ENCODE results near the gene STEEP1. TPM values are rescaled to one million over a fixed set of nuclear protein-coding genes. Genes with fewer than 3 reads are reported as not detected.

Gene STEEP1
- total RNA-seq, 1 experiment from 2014 or later: 42.2 TPM

GRCh38 chrX:119501511-119502148, 63.6 kb downstream of the STEEP1 start:
- POLR2A ChIA-PET: no interaction called here
- no TSS peak for BruUV-seq (replicated peaks)
- ATAC-seq: no peak

GRCh38 chrX:119500061-119500800, 65.0 kb downstream of the STEEP1 start:
- DNase-seq (ENCODE audit: low read depth, low spot score): no peak
- H3K27ac ChIP-seq (ENCODE audit: low read length): no peak overlapping the region
- H3K27me3 ChIP-seq (ENCODE audit: control insufficient read depth, insufficient read depth, low read length): no peaks in the 10 kb centered on the region
- H3K9me3 ChIP-seq (ENCODE audit: control insufficient read depth, insufficient read depth, low read depth, low read length): no peaks in the 10 kb centered on the region
- intact Hi-C loops (cut with micrococcal nuclease; ENCODE audit: unreplicated experiment): no loop called here
- H3K36me3 ChIP-seq (ENCODE audit: control insufficient read depth, insufficient read depth, low read length): no peaks in the 10 kb centered on the region
- CTCF ChIA-PET: interaction anchor here (0.6 kb wide), 1 partner anchor 13 kb away, joined by 5 read pairs; no protein-coding TSS in a partner anchor
- no peak for ATAC-seq
- in situ Hi-C loops (cut with HindIII; ENCODE audit: low pct_unique_long_range_greater_than_20kb, low sequenced_read_pairs): no loop called here
- POLR2A ChIA-PET: no interaction called here
- BruUV-seq (replicated peaks): no TSS peak
- H3K4me1 ChIP-seq (ENCODE audit: control insufficient read depth, insufficient read depth, low read length): peaks cover 13% of the 10 kb centered on the region
- no peak overlapping the region for H3K4me3 ChIP-seq (ENCODE audit: low read depth in 2 of 2, low read length in 2 of 2)
- TF ChIP-seq TCF7L2 (IDR thresholded peaks at IDR 0.05; ENCODE audit: low read depth, low read length) (no peak), REST (IDR thresholded peaks at IDR 0.05; ENCODE audit: insufficient read depth in 1 of 2, low read depth in 2 of 2, low read length in 1 of 2) (no peak), SIN3A (IDR thresholded peaks at IDR 0.05; ENCODE audit: borderline replicate concordance, insufficient read depth, low read depth, low read length) (no peak), POLR2AphosphoS5 (IDR thresholded peaks at IDR 0.05; ENCODE audit: low read depth, low read length) (no peak)

More at GRCh38 chrX:119501511-119502148, 63.6 kb downstream of the STEEP1 start:
- in situ Hi-C loops (cut with HindIII; ENCODE audit: low pct_unique_long_range_greater_than_20kb, low sequenced_read_pairs) (no loop called here), intact Hi-C loops (cut with micrococcal nuclease; ENCODE audit: unreplicated experiment) (no loop called here)
- DNase-seq (ENCODE audit: low read depth, low spot score): no peak
- CTCF ChIA-PET: no interaction called here
- Histone ChIP-seq H3K27ac (ENCODE audit: low read length) (no peak overlapping the region), H3K4me1 (ENCODE audit: control insufficient read depth, insufficient read depth, low read length) (peaks cover 13% of the 10 kb centered on the region), H3K4me3 (ENCODE audit: low read depth in 2 of 2, low read length in 2 of 2) (no peak overlapping the region), H3K27me3 (ENCODE audit: control insufficient read depth, insufficient read depth, low read length) (no peaks in the 10 kb centered on the region), H3K9me3 (ENCODE audit: control insufficient read depth, insufficient read depth, low read depth, low read length) (no peaks in the 10 kb centered on the region), H3K36me3 (ENCODE audit: control insufficient read depth, insufficient read depth, low read length) (no peaks in the 10 kb centered on the region)
- no peak for TF ChIP-seq POLR2AphosphoS5 (IDR thresholded peaks at IDR 0.05; ENCODE audit: low read depth, low read length)
- no peak for TF ChIP-seq CTCF (IDR thresholded peaks at IDR 0.05)
- TF ChIP-seq TCF7L2 (IDR thresholded peaks at IDR 0.05; ENCODE audit: low read depth, low read length): no peak
- no peak for TF ChIP-seq REST (IDR thresholded peaks at IDR 0.05; ENCODE audit: insufficient read depth in 1 of 2, low read depth in 2 of 2, low read length in 1 of 2)
- TF ChIP-seq SIN3A (IDR thresholded peaks at IDR 0.05; ENCODE audit: borderline replicate concordance, insufficient read depth, low read depth, low read length): no peak
